SK-N-DZ (cell line): ENCODE measurements around the gene ANKRD13D.
A peak's percentile ranks its signal among the peaks of the same experiment; 100 is the strongest.

Experiments
- DNase-seq: peaks from one replicate; pipeline ENCODE4 v3.0.0-alpha.2; 2015; ENCODE audit warnings: low spot score

Gene ANKRD13D

DNA sequence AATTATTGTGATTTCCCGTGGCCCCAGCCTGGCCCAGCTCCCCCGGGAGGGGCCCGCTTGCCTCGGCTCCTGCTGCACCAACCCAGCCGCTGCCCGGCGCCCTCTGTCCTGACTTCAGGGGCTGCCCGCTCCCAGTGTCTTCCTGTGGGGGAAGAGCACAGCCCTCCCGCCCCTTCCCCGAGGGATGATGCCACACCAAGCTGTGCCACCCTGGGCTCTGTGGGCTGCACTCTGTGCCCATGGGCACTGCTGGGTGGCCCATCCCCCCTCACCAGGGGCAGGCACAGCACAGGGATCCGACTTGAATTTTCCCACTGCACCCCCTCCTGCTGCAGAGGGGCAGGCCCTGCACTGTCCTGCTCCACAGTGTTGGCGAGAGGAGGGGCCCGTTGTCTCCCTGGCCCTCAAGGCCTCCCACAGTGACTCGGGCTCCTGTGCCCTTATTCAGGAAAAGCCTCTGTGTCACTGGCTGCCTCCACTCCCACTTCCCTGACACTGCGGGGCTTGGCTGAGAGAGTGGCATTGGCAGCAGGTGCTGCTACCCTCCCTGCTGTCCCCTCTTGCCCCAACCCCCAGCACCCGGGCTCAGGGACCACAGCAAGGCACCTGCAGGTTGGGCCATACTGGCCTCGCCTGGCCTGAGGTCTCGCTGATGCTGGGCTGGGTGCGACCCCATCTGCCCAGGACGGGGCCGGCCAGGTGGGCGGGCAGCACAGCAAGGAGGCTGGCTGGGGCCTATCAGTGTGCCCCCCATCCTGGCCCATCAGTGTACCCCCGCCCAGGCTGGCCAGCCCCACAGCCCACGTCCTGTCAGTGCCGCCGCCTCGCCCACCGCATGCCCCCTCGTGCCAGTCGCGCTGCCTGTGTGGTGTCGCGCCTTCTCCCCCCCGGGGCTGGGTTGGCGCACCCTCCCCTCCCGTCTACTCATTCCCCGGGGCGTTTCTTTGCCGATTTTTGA lies 3.3 kb upstream of the ANKRD13D start:
- no peak for DNase-seq

DNA sequence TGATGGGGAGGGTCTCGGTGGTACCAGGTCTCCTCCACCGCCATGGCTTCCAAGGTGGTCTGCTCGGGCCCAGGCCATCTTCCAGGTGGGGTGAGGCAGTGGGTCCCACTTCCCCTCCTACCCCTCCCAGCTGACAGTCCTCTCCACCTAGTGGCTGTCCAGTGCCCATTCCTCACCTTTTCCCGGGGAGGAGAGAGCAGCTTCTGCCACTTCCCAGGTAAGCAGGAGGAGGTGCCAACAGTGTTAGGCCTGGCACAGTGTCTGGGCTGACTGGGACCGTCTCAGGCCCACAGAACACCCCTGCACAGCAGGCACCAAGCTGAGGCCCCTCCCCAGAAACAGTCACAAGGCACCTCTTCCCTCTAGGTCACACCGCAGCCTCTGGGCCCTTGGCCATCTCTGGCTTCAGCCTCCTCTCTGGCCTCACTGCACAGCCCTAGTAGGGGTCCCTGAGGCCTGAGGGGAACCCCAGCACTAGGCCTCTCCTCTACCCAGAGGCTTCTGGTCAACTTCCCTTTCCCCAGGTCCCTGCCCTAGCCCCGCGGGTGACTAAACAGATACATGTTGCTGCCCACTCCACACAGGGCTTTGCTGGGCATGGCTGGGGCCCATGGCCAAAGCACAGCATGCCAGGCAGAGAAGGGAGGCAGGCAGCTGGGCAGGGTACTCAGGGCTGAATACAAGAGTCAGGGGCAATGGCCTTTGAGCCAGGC lies 2.3 kb upstream of the ANKRD13D start:
- DNase-seq = no peak

DNA sequence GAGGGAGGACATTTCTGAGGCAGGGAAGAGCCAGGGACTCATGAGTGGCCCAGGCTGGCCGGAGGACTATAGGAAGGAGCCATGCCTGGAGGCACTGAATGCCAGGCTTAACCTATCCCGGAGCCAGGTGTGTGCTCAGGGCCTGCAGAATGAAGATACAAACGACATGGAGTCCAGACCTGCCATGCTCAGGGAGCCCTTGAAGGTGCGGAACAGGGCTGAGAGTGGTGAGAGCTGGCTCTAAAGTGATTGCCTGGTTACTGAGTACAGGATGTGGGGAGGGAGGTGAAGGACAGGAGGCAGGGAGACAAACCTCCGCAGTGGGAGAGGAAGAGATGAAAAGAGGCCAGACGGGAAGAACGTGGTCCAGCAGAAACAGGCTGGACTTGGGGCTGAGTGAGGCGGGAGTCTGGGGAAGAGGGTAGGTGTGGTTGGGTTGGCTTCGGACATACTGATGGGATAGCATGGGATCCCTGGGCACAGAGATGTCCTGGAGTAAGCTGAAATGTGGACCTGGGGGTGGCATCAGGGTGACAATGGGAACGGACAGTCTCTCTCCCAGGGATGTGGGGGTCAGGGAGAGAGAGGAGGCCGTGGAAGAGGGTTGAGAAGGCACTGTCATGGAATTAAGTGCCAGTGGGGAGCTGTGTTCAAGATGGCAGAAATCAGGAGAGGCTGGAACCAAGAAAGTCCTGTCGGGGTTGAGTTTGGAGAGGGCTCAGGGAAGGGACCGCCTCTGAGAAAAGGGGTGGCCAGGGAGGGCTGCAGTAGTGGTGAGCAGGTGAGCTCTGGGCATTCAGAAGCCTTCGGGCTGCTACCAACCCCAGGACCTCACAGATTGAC lies 1.5 kb upstream of the ANKRD13D start:
- DNase-seq = no peak

DNA sequence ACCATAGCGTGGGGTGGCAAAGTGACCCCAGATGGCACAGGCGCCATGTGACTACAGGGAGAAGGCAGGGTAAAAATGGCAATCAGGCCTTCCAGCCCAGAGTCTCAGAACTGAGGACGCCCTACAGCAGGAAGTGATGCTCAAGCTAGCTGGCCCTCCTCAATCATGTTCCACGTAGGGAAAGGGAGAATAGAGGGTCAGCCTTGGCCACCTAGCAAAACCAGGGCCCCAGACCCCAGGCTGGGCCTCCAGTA lies 978 bp upstream of the ANKRD13D start:
- no peak for DNase-seq

DNA sequence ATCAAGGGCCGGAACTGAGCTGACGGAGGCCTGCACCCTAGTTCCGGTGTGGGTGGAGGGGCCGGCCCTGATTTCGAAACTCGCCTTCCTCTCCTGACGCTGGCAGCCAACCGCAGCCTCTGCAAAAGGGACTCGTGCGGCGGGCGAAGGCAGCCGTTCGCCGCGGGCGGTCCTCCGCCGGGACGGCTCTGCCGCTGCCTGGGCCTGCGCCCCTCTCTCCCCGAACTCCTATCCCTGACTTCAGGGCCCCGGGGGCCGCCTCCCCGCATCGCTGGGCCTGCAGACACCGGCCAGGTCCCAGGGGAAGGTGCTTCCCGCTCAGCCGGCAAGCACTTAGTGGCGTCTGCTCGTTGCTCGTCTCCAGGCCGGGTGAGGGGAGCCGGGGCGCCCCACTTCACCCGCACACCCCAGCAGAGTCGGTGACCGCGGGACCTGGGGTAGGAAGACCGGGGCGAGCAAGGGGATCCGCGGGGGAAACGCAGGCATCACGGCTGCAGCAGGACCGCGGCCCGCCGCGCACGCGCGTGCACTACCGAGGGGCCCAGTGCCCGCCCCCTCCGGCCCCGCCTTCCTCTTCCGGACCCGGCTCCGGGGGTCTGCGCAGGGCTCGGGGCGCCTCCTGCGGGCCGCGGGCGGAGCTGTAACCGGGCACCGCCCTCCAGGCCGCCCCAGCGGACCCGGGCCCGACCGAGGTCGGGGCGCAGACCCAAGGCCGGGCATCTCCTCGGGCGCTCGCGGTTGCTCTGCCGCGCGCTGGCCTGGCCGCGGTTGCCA lies 464 bp upstream of the ANKRD13D start:
- DNase-seq = peak; percentile 85

DNA sequence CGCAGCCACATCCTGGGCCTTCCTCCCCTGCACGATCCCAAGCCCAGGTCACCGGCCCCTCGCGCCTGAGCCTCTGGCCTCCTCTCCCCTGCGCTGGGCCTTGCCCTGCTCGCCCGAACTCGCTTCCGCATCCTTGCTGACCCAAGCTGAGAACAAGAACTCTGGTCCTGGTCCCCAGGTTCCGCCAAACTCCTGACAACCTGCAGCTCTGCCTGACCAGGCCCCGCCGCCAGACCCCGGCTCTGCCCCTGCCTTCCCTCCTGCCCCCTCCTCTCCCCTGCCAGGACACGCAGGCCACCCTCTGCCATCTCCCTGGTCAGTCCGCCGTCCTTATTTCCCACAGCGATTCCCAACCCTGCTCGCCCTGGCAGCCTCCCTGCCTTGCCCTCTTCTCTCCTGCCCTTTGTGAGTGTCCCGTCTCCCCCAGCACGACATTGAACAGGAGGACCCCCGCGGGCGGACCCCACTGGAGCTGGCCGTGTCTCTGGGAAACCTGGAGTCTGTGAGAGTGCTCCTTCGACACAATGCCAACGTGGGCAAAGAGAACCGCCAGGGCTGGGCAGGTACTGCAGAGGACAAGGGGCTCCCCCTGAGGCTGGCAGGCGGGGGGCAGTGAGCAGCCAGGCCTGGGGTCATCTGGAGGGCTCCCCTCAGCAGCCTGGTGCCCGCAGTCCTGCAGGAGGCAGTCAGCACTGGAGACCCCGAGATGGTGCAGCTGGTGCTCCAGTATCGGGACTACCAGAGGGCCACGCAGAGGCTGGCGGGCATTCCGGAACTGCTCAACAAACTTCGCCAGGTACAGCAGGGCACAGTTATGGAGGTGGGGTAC lies 762 bp downstream of the ANKRD13D start:
- no peak for DNase-seq

DNA sequence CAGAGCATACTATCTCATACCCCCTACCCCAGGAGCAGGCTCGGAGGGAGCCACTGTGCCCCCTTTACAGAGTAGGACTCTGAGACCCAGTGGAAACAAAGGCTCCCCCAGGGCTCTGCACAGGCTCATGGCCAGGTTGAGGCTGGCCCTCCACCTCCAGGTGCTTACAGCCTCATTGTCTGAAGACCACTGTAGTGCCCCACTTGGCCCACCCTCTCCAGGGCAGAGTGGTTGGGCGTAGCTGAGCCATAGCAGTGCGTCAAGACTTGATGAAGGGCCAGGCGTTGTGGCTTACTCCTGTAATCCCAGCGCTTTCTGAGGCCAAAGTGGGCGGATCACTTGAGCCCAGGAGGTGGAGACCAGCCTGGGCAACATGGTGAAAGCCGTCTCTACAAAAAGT lies 1.7 kb downstream of the ANKRD13D start:
- no peak for DNase-seq

DNA sequence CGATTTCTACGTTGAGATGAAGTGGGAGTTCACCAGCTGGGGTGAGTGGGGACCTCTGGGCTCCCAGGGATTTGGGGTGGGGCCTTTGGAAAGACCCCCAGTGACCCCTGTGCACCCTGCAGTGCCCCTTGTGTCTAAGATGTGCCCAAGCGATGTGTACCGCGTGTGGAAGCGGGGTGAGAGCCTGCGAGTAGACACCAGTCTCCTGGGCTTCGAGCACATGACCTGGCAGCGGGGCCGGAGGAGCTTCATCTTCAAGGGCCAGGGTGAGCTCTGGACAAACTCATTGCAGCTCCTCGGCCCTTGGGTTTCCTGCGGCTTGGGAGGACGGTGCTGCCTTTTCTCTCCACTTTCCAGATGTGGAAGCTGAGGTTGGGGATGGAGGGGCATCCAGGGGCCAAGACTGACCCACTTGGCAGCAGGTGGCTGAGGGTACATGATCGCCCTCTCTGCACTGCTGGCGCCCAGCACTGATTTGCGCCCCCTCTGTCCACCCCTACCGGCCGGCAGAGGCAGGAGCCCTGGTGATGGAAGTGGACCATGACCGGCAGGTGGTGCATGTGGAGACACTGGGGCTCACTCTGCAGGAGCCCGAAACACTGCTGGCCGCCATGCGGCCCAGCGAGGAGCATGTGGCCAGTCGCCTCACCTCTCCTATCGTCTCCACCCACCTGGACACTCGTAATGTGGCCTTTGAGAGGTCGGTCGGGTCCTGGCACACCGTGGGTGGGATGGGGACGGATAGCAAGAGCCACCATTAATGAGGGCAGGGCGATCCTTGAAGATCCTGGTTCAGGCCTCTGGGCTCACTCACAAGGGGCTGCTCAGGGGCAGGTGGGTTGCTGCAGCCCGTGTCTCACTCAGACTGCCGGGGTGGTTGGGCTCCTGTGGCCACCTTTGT lies 2.6 kb downstream of the ANKRD13D start:
- DNase-seq = no peak

DNA sequence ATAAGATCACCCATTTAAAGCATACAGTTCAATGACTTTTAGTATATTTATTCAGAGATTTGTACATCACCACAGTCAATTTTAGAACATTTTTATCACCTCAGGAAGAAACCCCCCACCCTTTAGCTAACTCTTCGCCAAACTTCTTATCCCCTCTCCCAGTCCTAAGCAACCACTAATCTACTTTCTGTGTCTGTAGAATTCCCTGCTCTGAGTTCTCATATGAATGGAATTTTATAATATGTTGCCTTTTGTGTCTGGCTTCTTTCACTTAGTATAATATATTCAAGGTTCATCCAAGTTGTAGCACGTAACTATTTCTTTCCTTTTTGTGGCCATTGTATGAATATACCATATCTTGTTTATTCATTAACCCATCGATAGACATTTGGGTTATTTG lies 3.6 kb downstream of the ANKRD13D start:
- no peak for DNase-seq

DNA sequence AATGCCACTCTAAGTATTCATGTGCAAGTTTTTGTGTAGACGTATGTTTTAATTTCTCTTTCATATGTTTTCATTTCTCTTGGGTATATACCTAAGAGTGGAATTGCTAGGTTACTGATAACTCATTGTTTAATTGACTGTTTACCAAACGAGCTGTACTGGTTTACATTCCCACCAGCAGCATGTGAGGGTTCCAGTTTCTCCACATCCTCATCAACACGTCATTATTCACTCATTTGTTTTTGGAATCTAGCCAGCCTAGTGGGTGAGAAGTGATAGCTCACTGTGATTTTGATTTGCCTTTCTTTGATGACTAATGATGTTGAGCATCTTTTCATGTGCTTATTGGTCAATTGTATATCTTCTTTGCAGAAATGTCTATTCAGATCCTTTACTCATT lies 4.0 kb downstream of the ANKRD13D start:
- DNase-seq = no peak

DNA sequence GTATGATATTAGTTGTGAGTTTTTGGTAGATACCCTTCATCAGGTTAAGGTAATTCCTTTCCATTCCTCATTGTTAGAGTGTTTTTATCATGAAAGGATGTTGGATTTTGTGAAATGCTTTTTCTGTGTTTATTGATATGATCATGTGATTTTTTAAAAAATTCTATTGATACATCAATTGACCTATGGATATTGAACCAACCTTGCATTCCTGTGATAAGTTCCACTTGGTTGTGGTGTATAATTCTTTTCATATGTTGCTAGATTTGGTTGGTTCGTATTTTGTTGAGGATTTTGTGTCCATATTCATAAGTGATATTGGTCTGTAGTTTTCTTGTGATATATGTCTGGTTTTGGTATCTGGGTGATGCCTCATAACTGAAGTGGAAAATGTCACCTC lies 6.7 kb downstream of the ANKRD13D start:
- DNase-seq = no peak

DNA sequence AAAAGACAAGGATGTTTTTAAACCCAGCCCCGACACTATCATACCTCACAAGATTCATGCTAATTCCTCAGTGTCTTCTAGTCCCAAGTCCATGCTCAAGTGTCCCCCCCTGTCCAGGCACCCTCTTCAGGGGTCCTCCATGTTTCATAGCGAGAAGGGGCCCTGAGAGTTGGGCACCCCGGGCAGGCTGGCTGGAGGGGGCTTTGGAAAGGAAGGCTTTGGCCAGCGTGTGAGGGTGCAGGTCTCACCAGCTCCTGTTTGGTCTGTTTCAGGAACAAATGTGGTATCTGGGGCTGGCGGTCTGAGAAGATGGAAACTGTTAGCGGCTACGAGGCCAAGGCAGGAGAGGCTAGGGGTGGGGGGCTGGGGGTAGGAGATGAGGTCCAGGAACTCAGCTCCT lies 9.7 kb downstream of the ANKRD13D start:
- no peak for DNase-seq

DNA sequence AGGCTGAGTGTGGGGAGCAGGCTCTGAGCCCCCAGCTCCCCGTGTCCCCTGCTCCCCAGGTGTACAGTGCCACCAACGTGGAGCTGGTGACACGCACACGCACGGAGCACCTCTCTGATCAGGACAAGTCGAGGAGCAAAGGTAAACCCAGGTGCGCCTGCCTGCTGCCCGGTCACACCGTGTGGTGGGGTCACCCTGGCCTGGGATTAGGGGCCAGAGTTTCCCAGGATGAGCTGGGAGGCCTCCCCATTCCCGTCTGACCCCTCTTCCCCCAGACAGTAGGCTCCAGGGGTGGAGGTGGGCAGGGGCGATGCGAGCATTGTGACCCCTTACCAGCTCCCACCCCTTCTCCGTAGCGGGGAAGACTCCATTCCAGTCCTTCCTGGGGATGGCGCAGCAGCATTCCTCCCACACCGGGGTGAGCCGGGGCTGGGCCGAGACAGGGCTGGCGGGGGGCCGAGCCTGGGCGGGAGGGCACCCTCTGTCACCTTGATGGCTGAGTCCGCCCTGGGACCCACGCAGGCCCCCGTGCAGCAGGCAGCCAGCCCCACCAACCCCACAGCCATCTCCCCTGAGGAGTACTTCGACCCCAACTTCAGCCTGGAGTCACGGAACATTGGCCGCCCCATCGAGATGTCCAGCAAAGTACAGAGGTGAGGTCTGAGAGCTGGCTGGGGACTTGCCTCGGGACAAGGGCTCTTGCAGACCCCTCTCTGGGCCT lies 10.5 kb downstream of the ANKRD13D start:
- DNase-seq = no peak

DNA sequence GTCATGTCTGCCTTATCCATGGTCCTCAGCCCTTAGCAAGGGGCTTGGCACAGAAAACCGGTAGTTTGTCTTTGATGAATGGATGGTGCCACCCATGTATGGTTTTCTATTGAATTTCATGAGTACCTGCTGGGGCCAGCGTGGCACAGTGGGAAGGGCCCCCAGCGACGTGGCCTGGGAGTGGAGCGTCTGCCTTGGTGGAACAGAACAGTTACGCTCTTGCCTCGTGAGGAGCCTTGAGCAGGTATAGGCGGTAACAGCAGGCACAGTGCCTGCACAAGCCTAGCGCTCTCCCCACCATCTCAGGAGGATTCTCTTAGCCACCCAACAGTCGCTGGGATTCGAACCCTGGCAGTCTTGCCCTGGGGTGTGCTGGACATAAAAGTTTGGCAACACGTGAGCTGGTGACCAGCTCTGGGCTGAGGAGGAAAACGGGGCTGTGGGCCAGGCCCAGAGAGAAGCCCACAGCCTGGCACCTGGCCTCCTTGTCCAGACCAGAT lies 11.2 kb downstream of the ANKRD13D start:
- no peak for DNase-seq

DNA sequence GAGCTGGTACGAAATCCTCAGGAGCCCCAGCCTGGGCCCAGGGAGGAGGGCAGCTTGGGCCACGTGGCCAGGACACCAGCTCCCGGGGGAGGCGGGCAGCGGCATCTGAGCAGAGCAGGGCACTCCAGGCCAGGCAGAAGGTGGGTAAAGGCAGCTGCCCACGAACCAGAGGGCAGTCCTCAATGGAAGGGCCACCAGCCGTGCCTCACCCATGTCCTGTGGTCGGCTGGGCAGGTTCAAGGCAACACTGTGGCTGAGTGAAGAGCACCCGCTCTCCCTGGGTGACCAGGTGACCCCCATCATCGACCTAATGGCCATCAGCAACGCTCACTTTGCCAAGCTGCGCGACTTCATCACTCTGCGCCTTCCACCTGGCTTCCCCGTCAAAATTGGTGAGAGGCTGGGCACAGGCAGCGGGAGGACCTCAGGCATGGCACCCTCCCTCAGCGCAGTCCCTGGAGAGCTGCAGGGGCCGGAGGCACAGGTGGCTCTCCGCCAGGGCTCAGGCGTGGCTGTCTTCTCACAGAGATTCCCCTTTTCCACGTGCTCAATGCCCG lies 11.7 kb downstream of the ANKRD13D start:
- no peak for DNase-seq

DNA sequence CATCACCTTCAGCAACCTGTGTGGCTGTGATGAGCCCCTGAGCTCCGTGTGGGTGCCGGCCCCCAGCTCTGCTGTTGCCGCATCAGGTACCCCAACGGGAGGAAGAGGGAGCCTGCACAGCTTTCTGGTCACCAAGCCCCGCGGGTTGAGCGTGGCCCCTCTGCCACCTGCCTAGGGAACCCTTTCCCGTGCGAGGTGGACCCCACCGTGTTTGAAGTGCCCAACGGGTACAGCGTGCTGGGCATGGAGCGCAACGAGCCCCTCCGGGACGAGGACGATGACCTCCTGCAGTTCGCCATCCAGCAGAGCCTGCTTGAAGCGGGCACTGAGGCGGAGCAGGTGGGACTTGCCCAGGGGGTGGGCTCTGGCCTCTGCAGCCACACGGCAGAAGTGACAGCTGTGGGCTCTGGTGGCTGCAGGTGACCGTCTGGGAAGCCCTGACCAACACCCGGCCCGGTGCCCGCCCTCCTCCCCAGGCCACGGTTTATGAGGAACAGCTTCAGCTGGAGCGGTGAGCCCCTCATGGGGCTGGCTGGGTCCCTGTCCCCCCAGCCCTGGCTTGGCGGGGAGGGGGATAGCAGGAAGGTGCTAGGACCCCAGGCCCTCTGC lies 12.3 kb downstream of the ANKRD13D start:
- no peak for DNase-seq

DNA sequence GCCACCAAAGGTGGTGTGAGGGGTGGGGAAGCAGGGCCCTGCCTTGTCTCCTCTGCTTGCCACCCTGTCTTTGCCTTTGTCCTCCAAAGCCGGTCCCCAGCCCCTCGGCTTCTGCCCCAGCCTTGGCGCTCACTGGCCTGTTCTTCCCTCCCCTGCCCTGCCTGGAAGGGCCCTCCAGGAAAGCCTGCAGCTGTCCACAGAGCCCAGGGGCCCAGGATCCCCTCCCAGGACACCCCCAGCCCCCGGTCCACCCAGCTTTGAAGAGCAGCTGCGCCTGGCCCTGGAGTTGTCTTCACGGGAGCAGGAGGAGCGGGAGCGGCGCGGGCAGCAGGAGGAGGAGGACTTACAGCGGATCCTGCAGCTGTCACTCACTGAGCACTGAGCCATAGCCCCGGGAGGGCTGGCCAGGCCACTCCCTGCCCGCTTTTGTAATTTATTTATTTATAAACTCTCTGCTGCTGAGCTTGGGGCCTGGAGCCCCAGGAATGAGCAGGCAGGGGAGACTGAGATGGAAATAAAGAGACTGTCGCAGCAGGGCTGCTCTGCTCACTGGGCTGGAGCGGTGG lies 12.9 kb downstream of the ANKRD13D start:
- DNase-seq = no peak
